Limb (tissue), 2 donors: ENCODE results near the gene EIF3B.
"Not testable (repeated sequence)": the region's sequence is repeated elsewhere in the genome, so short reads cannot be mapped to it uniquely, and the experiment has no call there.

Experiments used
- DNase-seq, 2 donors: peaks; one replicate each; pipeline ENCODE4 v3.0.0-alpha.2; 2016; ENCODE audit errors: extremely low spot score in 2 of 2

The EIF3B gene

GRCh38 chr7:2354186-2354938, at the start of gene EIF3B:
Gene EIF3B (plus strand): TSS chr7:2354827. CDS start chr7:2354922, 95 bp downstream.
- DNase-seq: peak; percentile 94 to 97

GRCh38 chr7:2305258-2305657, 49.4 kb upstream of the EIF3B start:
- DNase-seq: not testable (repeated sequence)

- no peak for DNase-seq
These were observed 47.9 kb upstream of the EIF3B start for GRCh38 chr7:2306688-2307087.

GRCh38 chr7:2307690-2308107, 46.9 kb upstream of the EIF3B start:
- DNase-seq: no peak

- no peak for DNase-seq
These were observed 44.7 kb upstream of the EIF3B start for GRCh38 chr7:2309889-2310331.

GRCh38 chr7:2312267-2312929, 42.2 kb upstream of the EIF3B start:
- DNase-seq: no peak

- DNase-seq: no peak
These were observed 41.0 kb upstream of the EIF3B start for GRCh38 chr7:2313450-2314208.

GRCh38 chr7:2314209-2314955, 40.2 kb upstream of the EIF3B start, which contains the start of gene SNX8:
Gene SNX8 (minus strand): TSS chr7:2314441. CDS start chr7:2314421, 20 bp downstream.
- DNase-seq: peak; percentile 86 to 98

GRCh38 chr7:2314956-2315530, 39.6 kb upstream of the EIF3B start:
- not testable (repeated sequence) for DNase-seq

- DNase-seq: no peak
These were observed 38.8 kb upstream of the EIF3B start for GRCh38 chr7:2315787-2316186.

GRCh38 chr7:2316578-2316977, 38.0 kb upstream of the EIF3B start:
- DNase-seq: no peak

GRCh38 chr7:2317556-2318293, 36.9 kb upstream of the EIF3B start:
- no peak for DNase-seq

GRCh38 chr7:2321020-2321419, 33.6 kb upstream of the EIF3B start:
- DNase-seq: no peak

GRCh38 chr7:2325162-2325561, 29.5 kb upstream of the EIF3B start:
- DNase-seq: no peak

- DNase-seq: no peak
These were observed 27.7 kb upstream of the EIF3B start for GRCh38 chr7:2326951-2327350.

- no peak for DNase-seq
These were observed 24.1 kb upstream of the EIF3B start for GRCh38 chr7:2330493-2330892.

GRCh38 chr7:2331707-2332106, 22.9 kb upstream of the EIF3B start:
- DNase-seq: no peak

- DNase-seq: not testable (repeated sequence)
These were observed 21.9 kb upstream of the EIF3B start for GRCh38 chr7:2332606-2333231.

- no peak for DNase-seq
These were observed 17.9 kb upstream of the EIF3B start for GRCh38 chr7:2336626-2337299.
